Type B pancreatic cell (in vitro differentiated cells): Measurements from ENCODE around the gene VWC2. TPM values are rescaled to one million over a fixed set of nuclear protein-coding genes. Genes with fewer than 3 reads are reported as not detected.

ENCODE experiments used
- DNase-seq: peaks from one replicate; pipeline ENCODE4 v3.0.0; 2021; ENCODE audit warnings: mixed read lengths; ENCODE audit not compliant: unreplicated experiment; ENCODE audit errors: extremely low spot score
- H3K27ac Mint-ChIP-seq: 2 replicates; pipeline ENCODE4 v1.8.0; 2021; ENCODE audit warnings: mild to moderate bottlenecking, mixed read lengths
- H3K27me3 Mint-ChIP-seq: 2 replicates; pipeline ENCODE4 v1.8.0; 2021; ENCODE audit warnings: mixed read lengths
- H3K36me3 Mint-ChIP-seq: 2 replicates; pipeline ENCODE4 v1.8.0; 2021; ENCODE audit warnings: mixed read lengths
- H3K4me1 Mint-ChIP-seq: one replicate; pipeline ENCODE4 v1.8.0; 2021; ENCODE audit warnings: mixed read lengths; ENCODE audit not compliant: unreplicated experiment
- H3K4me3 Mint-ChIP-seq: 2 replicates; pipeline ENCODE4 v1.8.0; 2021; ENCODE audit warnings: mild to moderate bottlenecking, mixed read lengths
- H3K9me3 Mint-ChIP-seq: 2 replicates; pipeline ENCODE4 v1.8.0; 2021; ENCODE audit warnings: mixed read lengths
- total RNA-seq: library from RNA; stranded (reverse); gene quantifications from 2 replicates; pipeline ENCODE4 v1.2.1, GENCODE V29; 2021; ENCODE audit warnings: low replicate concordance
- TF ChIP-seq, protein P1 (sequence below): fragments of 200-600 bp; sonication (generic); conservative IDR thresholded peaks from 2 replicates; pipeline ENCODE4 v1.5.0; 2021; ENCODE audit warnings: antibody characterized with exemption, mild to moderate bottlenecking

The VWC2 gene
- total RNA-seq, 1 donor from 2014 or later: 0.60 TPM

DNA sequence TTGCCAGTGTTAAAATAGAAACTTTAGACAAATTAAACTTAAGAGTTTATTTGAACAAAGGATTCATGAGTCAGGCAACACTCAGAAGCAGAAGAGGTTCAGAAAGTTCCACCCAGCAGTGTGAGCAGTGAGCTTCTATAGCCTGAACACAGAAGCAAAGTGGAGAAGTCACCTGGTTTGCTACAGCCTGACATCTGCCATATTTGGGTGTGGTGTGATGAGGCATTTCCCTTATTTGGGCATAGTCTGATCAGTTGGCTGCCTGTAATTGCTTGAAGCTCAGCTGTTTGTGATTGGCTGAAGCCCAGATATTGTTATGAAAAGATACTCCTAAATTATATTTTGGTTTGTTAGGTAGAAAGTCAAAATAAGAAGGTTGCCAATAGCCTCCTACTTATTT lies 39.1 kb downstream of the VWC2 start:
- Mint-ChIP-seq H3K27me3 (peaks cover 3% of the 10 kb centered on the region), H3K9me3 (no peaks in the 10 kb centered on the region), H3K4me3 (no peak overlapping the region), H3K27ac (no peak overlapping the region), H3K36me3 (no peaks in the 10 kb centered on the region), H3K4me1 (no peaks in the 10 kb centered on the region)
- TF ChIP-seq, protein P1, sequence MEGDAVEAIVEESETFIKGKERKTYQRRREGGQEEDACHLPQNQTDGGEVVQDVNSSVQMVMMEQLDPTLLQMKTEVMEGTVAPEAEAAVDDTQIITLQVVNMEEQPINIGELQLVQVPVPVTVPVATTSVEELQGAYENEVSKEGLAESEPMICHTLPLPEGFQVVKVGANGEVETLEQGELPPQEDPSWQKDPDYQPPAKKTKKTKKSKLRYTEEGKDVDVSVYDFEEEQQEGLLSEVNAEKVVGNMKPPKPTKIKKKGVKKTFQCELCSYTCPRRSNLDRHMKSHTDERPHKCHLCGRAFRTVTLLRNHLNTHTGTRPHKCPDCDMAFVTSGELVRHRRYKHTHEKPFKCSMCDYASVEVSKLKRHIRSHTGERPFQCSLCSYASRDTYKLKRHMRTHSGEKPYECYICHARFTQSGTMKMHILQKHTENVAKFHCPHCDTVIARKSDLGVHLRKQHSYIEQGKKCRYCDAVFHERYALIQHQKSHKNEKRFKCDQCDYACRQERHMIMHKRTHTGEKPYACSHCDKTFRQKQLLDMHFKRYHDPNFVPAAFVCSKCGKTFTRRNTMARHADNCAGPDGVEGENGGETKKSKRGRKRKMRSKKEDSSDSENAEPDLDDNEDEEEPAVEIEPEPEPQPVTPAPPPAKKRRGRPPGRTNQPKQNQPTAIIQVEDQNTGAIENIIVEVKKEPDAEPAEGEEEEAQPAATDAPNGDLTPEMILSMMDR: no peak
- no peak for DNase-seq

DNA sequence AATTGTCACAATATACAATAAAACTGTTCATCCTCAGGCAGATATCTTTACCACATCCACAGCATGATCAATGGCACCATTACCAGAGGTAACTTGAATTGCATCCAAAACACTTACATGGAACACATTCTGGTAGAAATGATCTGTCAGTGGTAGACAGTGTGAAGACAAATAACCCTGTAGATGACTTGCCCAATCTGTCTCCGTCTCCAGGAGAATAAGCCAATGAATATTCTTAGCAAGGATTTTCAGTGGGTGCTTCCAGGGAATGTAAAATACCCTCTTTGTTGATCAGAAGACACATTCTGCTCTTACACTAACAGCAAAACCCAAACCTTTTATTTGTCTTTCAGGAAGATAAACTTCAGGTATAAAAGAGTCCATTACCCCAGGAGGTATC lies 43.8 kb downstream of the VWC2 start:
- Mint-ChIP-seq H3K4me1 (no peaks in the 10 kb centered on the region), H3K27ac (no peak overlapping the region), H3K27me3 (peaks cover 8% of the 10 kb centered on the region), H3K36me3 (no peaks in the 10 kb centered on the region), H3K9me3 (no peaks in the 10 kb centered on the region), H3K4me3 (no peak overlapping the region)
- TF ChIP-seq, protein P1: no peak
- no peak for DNase-seq

DNA sequence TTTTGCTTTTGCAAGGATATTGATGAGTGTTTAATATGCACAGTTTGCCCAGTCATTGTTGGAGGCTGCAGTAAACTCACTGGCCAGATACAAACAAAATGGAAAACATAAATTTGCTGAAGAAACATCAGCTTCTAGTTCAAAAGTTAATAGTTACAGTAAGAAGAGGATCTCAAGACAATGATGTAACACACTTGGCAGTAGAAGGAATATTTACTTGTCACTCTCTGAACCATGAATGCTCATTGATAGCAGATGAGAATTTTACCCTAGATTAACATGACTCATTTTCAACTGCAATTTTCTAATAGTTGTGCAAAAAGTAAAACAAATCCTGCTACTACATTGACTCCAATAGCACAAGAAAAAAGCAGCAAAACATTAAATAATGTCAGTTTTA lies 47.7 kb downstream of the VWC2 start:
- no peak overlapping the region for H3K27ac Mint-ChIP-seq
- no peaks in the 10 kb centered on the region for H3K36me3 Mint-ChIP-seq
- TF ChIP-seq, protein P1: no peak
- no peak for DNase-seq
- peaks cover 6% of the 10 kb centered on the region for H3K27me3 Mint-ChIP-seq
- no peak overlapping the region for H3K4me3 Mint-ChIP-seq
- no peaks in the 10 kb centered on the region for H3K4me1 Mint-ChIP-seq
- no peaks in the 10 kb centered on the region for H3K9me3 Mint-ChIP-seq

DNA sequence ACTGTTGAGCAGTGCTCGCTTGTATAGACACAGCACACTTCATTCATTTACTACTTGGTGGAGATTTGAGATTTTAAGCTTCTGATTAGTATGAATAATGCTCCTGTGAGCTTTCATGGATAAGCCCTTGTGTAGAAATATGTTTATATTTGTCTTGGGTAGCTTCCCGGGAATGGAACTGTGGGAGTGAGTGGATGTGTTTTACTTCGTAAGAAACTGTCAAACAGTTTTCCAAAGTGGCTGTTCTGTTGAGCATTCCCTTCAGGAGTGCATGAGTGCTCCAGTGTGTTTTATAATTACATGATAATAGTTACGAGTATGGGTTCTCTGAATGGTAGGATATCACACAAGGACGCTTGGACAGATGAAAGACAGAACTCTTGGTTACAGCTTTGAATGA lies 49.4 kb downstream of the VWC2 start:
- no peak for DNase-seq
- H3K27me3 Mint-ChIP-seq: peaks cover 5% of the 10 kb centered on the region
- no peaks in the 10 kb centered on the region for H3K9me3 Mint-ChIP-seq
- H3K4me1 Mint-ChIP-seq: no peaks in the 10 kb centered on the region
- no peak overlapping the region for H3K27ac Mint-ChIP-seq
- TF ChIP-seq, protein P1: no peak
- no peak overlapping the region for H3K4me3 Mint-ChIP-seq
- no peaks in the 10 kb centered on the region for H3K36me3 Mint-ChIP-seq

DNA sequence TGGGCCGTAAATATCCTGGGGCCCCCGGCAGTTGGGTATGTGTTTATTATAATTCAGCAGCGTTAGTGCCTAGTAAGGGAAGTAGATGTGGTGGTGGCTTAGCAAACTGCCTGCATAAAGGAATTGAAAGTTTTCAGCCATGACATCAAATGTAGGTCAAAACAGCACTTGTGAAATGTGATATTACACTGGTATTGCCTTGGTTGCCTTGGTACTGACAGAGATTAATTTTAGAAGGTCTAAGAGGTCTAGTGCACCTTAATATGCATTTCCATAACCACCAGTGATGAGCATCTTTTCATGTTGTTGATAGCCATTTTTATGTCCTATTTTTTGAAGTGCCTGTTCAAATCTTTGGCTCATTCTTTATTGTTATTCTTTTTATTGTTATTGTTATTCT lies 50.1 kb downstream of the VWC2 start:
- Mint-ChIP-seq H3K27me3 (peaks cover 5% of the 10 kb centered on the region), H3K36me3 (no peaks in the 10 kb centered on the region), H3K9me3 (no peaks in the 10 kb centered on the region), H3K4me3 (no peak overlapping the region), H3K4me1 (no peaks in the 10 kb centered on the region), H3K27ac (no peak overlapping the region)
- TF ChIP-seq, protein P1: no peak
- no peak for DNase-seq
